Lower leg skin (tissue), 3 donors: ENCODE measurements around the gene ACER3.

Experiments used
- CTCF ChIP-seq, 3 donors: fragments of 450-650 bp; IDR thresholded peaks; one replicate each; pipeline ENCODE4 v1.5.1; 2016; ENCODE audit warnings: antibody characterized with exemption in 3 of 3, mild to moderate bottlenecking in 3 of 3, moderate library complexity in 2 of 3
- POLR2A ChIP-seq, 2 donors: fragments of 450-650 bp; IDR thresholded peaks; one replicate each; pipeline ENCODE4 v1.6.1; 2016 to 2017; ENCODE audit warnings: antibody characterized with exemption in 2 of 2, mild to moderate bottlenecking in 1 of 2, moderate library complexity in 1 of 2

DNA sequence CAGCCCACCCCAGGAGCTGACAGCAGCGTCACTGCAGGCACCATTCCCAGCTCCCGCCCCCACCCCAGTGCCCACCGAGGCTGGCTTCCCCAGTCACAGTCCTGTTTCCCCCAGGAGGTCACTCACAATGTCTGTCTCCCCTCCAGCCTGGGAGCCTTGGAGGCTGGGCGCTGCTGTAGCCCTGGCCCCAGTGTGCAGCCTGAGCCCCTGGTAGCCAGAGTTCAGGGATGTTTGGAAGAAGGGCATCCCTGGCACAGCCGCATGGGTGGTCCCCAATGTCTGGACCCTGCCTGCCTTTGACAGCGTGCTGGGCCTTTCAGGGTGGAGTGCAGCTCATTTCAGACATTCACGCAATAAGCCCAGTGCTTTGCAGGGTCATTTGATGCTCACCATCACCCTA is 210.4 kb downstream of the ACER3 start:
- TF ChIP-seq POLR2A (IDR thresholded peaks at IDR 0.05): no peak
- no peak for TF ChIP-seq CTCF (IDR thresholded peaks at IDR 0.05)
